ENCODE data around the gene WNT5B. TPM values are rescaled to one million over a fixed set of nuclear protein-coding genes. Genes with fewer than 3 reads are reported as not detected.
A peak's percentile ranks its signal among the peaks of the same experiment; 100 is the strongest.

WNT5B gene
- total RNA-seq, 8 experiments from 2014 or later: 1.7 to 26.5 (median 7.6) TPM

GRCh38 chr12:1635301-1636095 is 6.5 kb downstream of the WNT5B start:
- ATAC-seq (replicated peaks in 6 of 8): no peak
- H3K4me3 ChIP-seq: no peak overlapping the region
- H3K4me1 ChIP-seq (replicated peaks in 1 of 2): peaks cover 17 to 18% of the 10 kb centered on the region in 2 donors
- in situ Hi-C loops (cut with MboI; ENCODE audit: low pct_unique_long_range_greater_than_20kb in 2 of 9, low sequenced_read_pairs in 9 of 9, unreplicated experiment in 9 of 9): loop anchor here in 5 of 9 experiments (25.0 kb wide), 2 partner anchors 152 to 302 kb away; no protein-coding TSS in a partner anchor
- 60 to 97% (median 86%) methylated on average over 2 to 7 of the region's 11 CpGs for WGBS, 10 experiments
- no peak overlapping the region for H3K27ac ChIP-seq

- H3K4me1 ChIP-seq (replicated peaks in 1 of 2): peaks cover 0 to 5% of the 10 kb centered on the region in 2 donors
- no peak overlapping the region for H3K27ac ChIP-seq
- ATAC-seq (replicated peaks in 6 of 8): peak in 1 of 8 experiments; percentile 50
- no peak overlapping the region for H3K4me3 ChIP-seq
- in situ Hi-C loops (cut with MboI; ENCODE audit: low pct_unique_long_range_greater_than_20kb in 2 of 9, low sequenced_read_pairs in 9 of 9, unreplicated experiment in 9 of 9): loop anchor here in 5 of 9 experiments (25.0 kb wide), 2 partner anchors 149 to 299 kb away; no protein-coding TSS in a partner anchor
- 40 to 100% (median 86%) methylated on average over 1 to 5 of the region's 5 CpGs; no CpG with 5 or more reads in 1 of the 10 experiments for WGBS, 10 experiments
Observed at GRCh38 chr12:1638203-1638602, 9.2 kb downstream of the WNT5B start.

GRCh38 chr12:1639538-1639937 is 10.5 kb downstream of the WNT5B start:
- no peak overlapping the region for H3K4me3 ChIP-seq
- H3K4me1 ChIP-seq (replicated peaks in 1 of 2): peaks cover 9 to 15% of the 10 kb centered on the region in 2 donors
- H3K27ac ChIP-seq: no peak overlapping the region
- in situ Hi-C loops (cut with MboI; ENCODE audit: low pct_unique_long_range_greater_than_20kb in 2 of 9, low sequenced_read_pairs in 9 of 9, unreplicated experiment in 9 of 9): loop anchor here in 5 of 9 experiments (25.0 kb wide), 2 partner anchors 148 to 298 kb away; no protein-coding TSS in a partner anchor
- WGBS, 10 experiments: 86 to 95% (median 87%) methylated on average over 9 to 18 of the region's 40 CpGs; no CpG with 5 or more reads in 7 of the 10 experiments
- no peak for ATAC-seq (replicated peaks in 6 of 8)

GRCh38 chr12:1640328-1641234 is 11.6 kb downstream of the WNT5B start:
- 47 to 91% (median 84%) methylated on average over 4 to 13 of the region's 18 CpGs; no CpG with 5 or more reads in 1 of the 10 experiments for WGBS, 10 experiments
- in situ Hi-C loops (cut with MboI; ENCODE audit: low pct_unique_long_range_greater_than_20kb in 2 of 9, low sequenced_read_pairs in 9 of 9, unreplicated experiment in 9 of 9): loop anchor here in 6 of 9 experiments (10.0 to 25.0 kb wide), 4 partner anchors 144 to 297 kb away; no protein-coding TSS in a partner anchor
- ATAC-seq (replicated peaks in 6 of 8): peak in 1 of 8 experiments; percentile 24
- Histone ChIP-seq H3K4me3 (no peak overlapping the region), H3K27ac (no peak overlapping the region), H3K4me1 (replicated peaks in 1 of 2) (peaks cover 12 to 22% of the 10 kb centered on the region in 2 donors)

GRCh38 chr12:1642513-1642912 is 13.5 kb downstream of the WNT5B start:
- in situ Hi-C loops (cut with MboI; ENCODE audit: low pct_unique_long_range_greater_than_20kb in 2 of 9, low sequenced_read_pairs in 9 of 9, unreplicated experiment in 9 of 9): loop anchor here in 6 of 9 experiments (10.0 to 25.0 kb wide), 4 partner anchors 142 to 295 kb away; no protein-coding TSS in a partner anchor

GRCh38 chr12:1643043-1643442 is 14.0 kb downstream of the WNT5B start:
- no peak for ATAC-seq (replicated peaks in 6 of 8)
- 90 to 100% (median 100%) methylated on average over 1 to 7 of the region's 9 CpGs; no CpG with 5 or more reads in 4 of the 10 experiments for WGBS, 10 experiments
- Histone ChIP-seq H3K4me1 (replicated peaks in 1 of 2) (peaks cover 12 to 22% of the 10 kb centered on the region in 2 donors), H3K27ac (no peak overlapping the region), H3K4me3 (no peak overlapping the region)
- in situ Hi-C loops (cut with MboI; ENCODE audit: low pct_unique_long_range_greater_than_20kb in 2 of 9, low sequenced_read_pairs in 9 of 9, unreplicated experiment in 9 of 9): loop anchor here in 6 of 9 experiments (10.0 to 25.0 kb wide), 4 partner anchors 142 to 294 kb away; no protein-coding TSS in a partner anchor

More at GRCh38 chr12:1642513-1642912, 13.5 kb downstream of the WNT5B start:
- 20 to 94% (median 74%) methylated on average over 1 to 7 of the region's 7 CpGs for WGBS, 10 experiments
- ATAC-seq (replicated peaks in 6 of 8): no peak
- Histone ChIP-seq H3K4me3 (no peak overlapping the region), H3K4me1 (replicated peaks in 1 of 2) (peaks cover 12 to 22% of the 10 kb centered on the region in 2 donors), H3K27ac (no peak overlapping the region)

- 20 to 100% (median 55%) methylated on average over 1 to 7 of the region's 7 CpGs; no CpG with 5 or more reads in 1 of the 10 experiments for WGBS, 10 experiments
- ATAC-seq (replicated peaks in 6 of 8): peak in 5 of 8 experiments; percentile 13 to 45 (median 16)
- in situ Hi-C loops (cut with MboI; ENCODE audit: low pct_unique_long_range_greater_than_20kb in 2 of 9, low sequenced_read_pairs in 9 of 9, unreplicated experiment in 9 of 9): loop anchor here in 6 of 9 experiments (10.0 to 25.0 kb wide), 4 partner anchors 141 to 293 kb away; no protein-coding TSS in a partner anchor
- peaks cover 12 to 22% of the 10 kb centered on the region in 2 donors for H3K4me1 ChIP-seq (replicated peaks in 1 of 2)
- no peak overlapping the region for H3K4me3 ChIP-seq
- peak overlapping the region; percentile 12 to 86 for H3K27ac ChIP-seq
Observed at GRCh38 chr12:1643905-1644533, 15.0 kb downstream of the WNT5B start.

GRCh38 chr12:1644534-1645438 is 15.8 kb downstream of the WNT5B start:
- Histone ChIP-seq H3K4me1 (replicated peaks in 1 of 2) (peaks cover 12 to 22% of the 10 kb centered on the region in 2 donors), H3K4me3 (no peak overlapping the region), H3K27ac (peak overlapping the region; percentile 12 to 86)
- WGBS, 10 experiments: 7 to 100% (median 15%) methylated on average over 2 to 12 of the region's 15 CpGs; no CpG with 5 or more reads in 1 of the 10 experiments
- in situ Hi-C loops (cut with MboI; ENCODE audit: low pct_unique_long_range_greater_than_20kb in 2 of 9, low sequenced_read_pairs in 9 of 9, unreplicated experiment in 9 of 9): loop anchor here in 6 of 9 experiments (10.0 to 25.0 kb wide), 4 partner anchors 140 to 293 kb away; no protein-coding TSS in a partner anchor
- peak; percentile 84 to 96 (median 90) for ATAC-seq (replicated peaks in 6 of 8)

GRCh38 chr12:1645819-1646218 is 16.8 kb downstream of the WNT5B start:
- in situ Hi-C loops (cut with MboI; ENCODE audit: low pct_unique_long_range_greater_than_20kb in 2 of 9, low sequenced_read_pairs in 9 of 9, unreplicated experiment in 9 of 9): loop anchor here in 6 of 9 experiments (10.0 to 25.0 kb wide), 4 partner anchors 139 to 291 kb away; no protein-coding TSS in a partner anchor
- H3K27ac ChIP-seq: no peak overlapping the region
- 94 to 97% (median 95%) methylated on average over 6 to 12 of the region's 29 CpGs; no CpG with 5 or more reads in 7 of the 10 experiments for WGBS, 10 experiments
- no peak for ATAC-seq (replicated peaks in 6 of 8)
- no peak overlapping the region for H3K4me3 ChIP-seq
- H3K4me1 ChIP-seq (replicated peaks in 1 of 2): peaks cover 12 to 28% of the 10 kb centered on the region in 2 donors

GRCh38 chr12:1646569-1647284 is 17.7 kb downstream of the WNT5B start:
- H3K4me3 ChIP-seq: no peak overlapping the region
- ATAC-seq (replicated peaks in 6 of 8): no peak
- WGBS, 10 experiments: 76 to 100% (median 92%) methylated on average over 1 to 13 of the region's 21 CpGs; no CpG with 5 or more reads in 1 of the 10 experiments
- H3K27ac ChIP-seq: no peak overlapping the region
- peaks cover 12 to 28% of the 10 kb centered on the region in 2 donors for H3K4me1 ChIP-seq (replicated peaks in 1 of 2)
- in situ Hi-C loops (cut with MboI; ENCODE audit: low pct_unique_long_range_greater_than_20kb in 2 of 9, low sequenced_read_pairs in 9 of 9, unreplicated experiment in 9 of 9): loop anchor here in 6 of 9 experiments (10.0 to 25.0 kb wide), 4 partner anchors 138 to 291 kb away; no protein-coding TSS in a partner anchor

All from motor neuron (in vitro differentiated cells).